ENCODE data around the gene CMBL. TPM values are rescaled to one million over a fixed set of nuclear protein-coding genes. Genes with fewer than 3 reads are reported as not detected.
A peak's percentile ranks its signal among the peaks of the same experiment; 100 is the strongest.
"Not testable (repeated sequence)": the region's sequence is repeated elsewhere in the genome, so short reads cannot be mapped to it uniquely, and the experiment has no call there.

CMBL gene
- total RNA-seq, 1 experiment from 2014 or later, result 11.4 TPM

- peak; percentile 79 for DNase-seq (ENCODE audit: low read depth)
These were observed 22.3 kb downstream of the CMBL start for GRCh38 chr5:10285362-10285761.

- peak; percentile 73 for DNase-seq (ENCODE audit: low read depth)
These were observed 23.6 kb downstream of the CMBL start for GRCh38 chr5:10283927-10284635.

- no peak for DNase-seq (ENCODE audit: low read depth)
These were observed 27.6 kb downstream of the CMBL start for GRCh38 chr5:10279925-10280720.

GRCh38 chr5:10279328-10279727 lies 28.4 kb downstream of the CMBL start:
- no peak for DNase-seq (ENCODE audit: low read depth)

- DNase-seq (ENCODE audit: low read depth), result no peak
These were observed 28.9 kb downstream of the CMBL start for GRCh38 chr5:10278658-10279279.

GRCh38 chr5:10277773-10278630 lies 29.7 kb downstream of the CMBL start:
- DNase-seq (ENCODE audit: low read depth), result no peak

GRCh38 chr5:10276691-10277090 lies 31.0 kb downstream of the CMBL start:
- no peak for DNase-seq (ENCODE audit: low read depth)

- no peak for DNase-seq (ENCODE audit: low read depth)
These were observed 31.7 kb downstream of the CMBL start for GRCh38 chr5:10275991-10276390.

GRCh38 chr5:10275460-10275859 lies 32.2 kb downstream of the CMBL start:
- no peak for DNase-seq (ENCODE audit: low read depth)

GRCh38 chr5:10272875-10273209 lies 34.9 kb downstream of the CMBL start:
- DNase-seq (ENCODE audit: low read depth), result not testable (repeated sequence)

GRCh38 chr5:10272053-10272874 lies 35.4 kb downstream of the CMBL start:
- DNase-seq (ENCODE audit: low read depth), result no peak

GRCh38 chr5:10268100-10268499 lies 39.6 kb downstream of the CMBL start:
- peak; percentile 39 for DNase-seq (ENCODE audit: low read depth)

- DNase-seq (ENCODE audit: low read depth), result no peak
These were observed 40.9 kb downstream of the CMBL start for GRCh38 chr5:10266839-10267238.

GRCh38 chr5:10266137-10266536 lies 41.6 kb downstream of the CMBL start:
- DNase-seq (ENCODE audit: low read depth), result no peak

- no peak for DNase-seq (ENCODE audit: low read depth)
These were observed 42.2 kb downstream of the CMBL start for GRCh38 chr5:10265245-10266109.

GRCh38 chr5:10264604-10265003 lies 43.1 kb downstream of the CMBL start:
- no peak for DNase-seq (ENCODE audit: low read depth)

GRCh38 chr5:10262995-10263394 lies 44.7 kb downstream of the CMBL start:
- no peak for DNase-seq (ENCODE audit: low read depth)

- DNase-seq (ENCODE audit: low read depth), result no peak
These were observed 45.5 kb downstream of the CMBL start for GRCh38 chr5:10262121-10262774.

- DNase-seq (ENCODE audit: low read depth), result no peak
These were observed 46.6 kb downstream of the CMBL start for GRCh38 chr5:10261065-10261464.

- no peak for DNase-seq (ENCODE audit: low read depth)
These were observed 47.8 kb downstream of the CMBL start for GRCh38 chr5:10259899-10260298.

Measured in M059J (cell line).